Effector memory CD4-positive, alpha-beta T cell (primary cell): ENCODE results near the gene PCDH20.

Experiments
- DNase-seq, 3 donors: peaks; one replicate each; pipeline ENCODE4 v3.0.0-alpha.2; 2020
- H3K27ac ChIP-seq: 2 replicates; pipeline ENCODE4 v1.7.0; 2013; ENCODE audit warnings: mild to moderate bottlenecking, low read length, moderate library complexity; ENCODE audit not compliant: insufficient read depth, poor library complexity, severe bottlenecking
- H3K27me3 ChIP-seq: replicated peaks from 2 replicates; pipeline ENCODE4 v1.7.0; 2013; ENCODE audit warnings: mild to moderate bottlenecking, low read length; ENCODE audit not compliant: insufficient read depth, control insufficient read depth, poor library complexity, severe bottlenecking
- H3K36me3 ChIP-seq: 2 replicates; pipeline ENCODE4 v1.7.0; 2013; ENCODE audit warnings: mild to moderate bottlenecking, low read length, moderate library complexity; ENCODE audit not compliant: control insufficient read depth, insufficient read depth
- H3K4me1 ChIP-seq: 2 replicates; pipeline ENCODE4 v1.7.0; 2013; ENCODE audit warnings: low read length, mild to moderate bottlenecking; ENCODE audit not compliant: control insufficient read depth, insufficient read depth, poor library complexity, severe bottlenecking
- H3K4me3 ChIP-seq: 2 replicates; pipeline ENCODE4 v1.7.0; 2013; ENCODE audit warnings: low read length, low read depth, mild to moderate bottlenecking; ENCODE audit not compliant: insufficient read depth, poor library complexity, severe bottlenecking
- H3K9me3 ChIP-seq: 2 replicates; pipeline ENCODE4 v1.7.0; 2013; ENCODE audit warnings: mild to moderate bottlenecking, low read length, moderate library complexity; ENCODE audit not compliant: control insufficient read depth

PCDH20 gene

GRCh38 chr13:61362522-61362921, 53.1 kb downstream of the PCDH20 start:
- Histone ChIP-seq H3K27me3 (no peaks in the 10 kb centered on the region), H3K36me3 (no peaks in the 10 kb centered on the region), H3K4me3 (no peak overlapping the region), H3K9me3 (no peaks in the 10 kb centered on the region), H3K27ac (no peak overlapping the region), H3K4me1 (no peaks in the 10 kb centered on the region)
- no peak for DNase-seq
